Erythroblast (primary cell): ENCODE measurements around the gene RBMS1.

ENCODE experiments used
- GATA1 ChIP-seq: IDR thresholded peaks from 2 replicates; pipeline ENCODE4 v1.6.1; 2011; ENCODE audit warnings: low read depth, mild to moderate bottlenecking, control low read depth, low read length, moderate library complexity
- POLR2A ChIP-seq: IDR thresholded peaks from 2 replicates; pipeline ENCODE4 v1.6.1; 2011; ENCODE audit warnings: mild to moderate bottlenecking, low read length

GRCh38 chr2:160538115-160538514, 44.5 kb upstream of the RBMS1 start:
- TF ChIP-seq POLR2A, result no peak
- TF ChIP-seq GATA1, result no peak
